K562 (cell line): ENCODE measurements around the gene PCBP3.

Source experiments
- DDX20 ChIP-seq: fragments of 450-650 bp; IDR thresholded peaks from 2 replicates; pipeline ENCODE4 v1.6.1; 2016; ENCODE audit warnings: missing genetic modification characterization, low read depth, mild to moderate bottlenecking, missing compliant biosample characterization, moderate library complexity
- JUND ChIP-seq, 2 experiments: IDR thresholded peaks; 2 replicates in 1 of 2; 3 replicates in 1 of 2; pipeline ENCODE4 v1.6.1; 2011; ENCODE audit warnings: borderline replicate concordance in 2 of 2, low read depth in 2 of 2, low read length in 2 of 2, improper control_type of control experiment in 1 of 2, missing biosample characterization in 1 of 2, missing genetic modification characterization in 1 of 2, missing genetic modification reagents in 1 of 2
- SMC3 ChIP-seq: conservative IDR thresholded peaks from 2 replicates; pipeline ENCODE4 v1.6.1; 2011; ENCODE audit warnings: low read depth, low read length, improper control_type of control experiment; ENCODE audit not compliant: insufficient read depth
- ZNF384 ChIP-seq: IDR thresholded peaks from 2 replicates; pipeline ENCODE4 v1.6.1; 2012; ENCODE audit warnings: low read depth, low read length, improper control_type of control experiment
- TF ChIP-seq, protein P1 (sequence below): fragments of 150-350 bp; IDR thresholded peaks from 2 replicates; pipeline ENCODE4 v1.6.1; 2014; ENCODE audit warnings: low read depth, mild to moderate bottlenecking, low read length, borderline replicate concordance
- TF ChIP-seq, protein P2 (sequence below): fragments of 450-650 bp; IDR thresholded peaks from 2 replicates; pipeline ENCODE4 v1.6.1; 2016; ENCODE audit warnings: borderline replicate concordance
- TF ChIP-seq, protein P3 (sequence below): fragments of 200-400 bp; formaldehyde crosslinking; IDR thresholded peaks from 2 replicates; pipeline ENCODE4 v1.6.1; 2017; ENCODE audit warnings: mild to moderate bottlenecking, low read depth, low read length, moderate library complexity

DNA sequence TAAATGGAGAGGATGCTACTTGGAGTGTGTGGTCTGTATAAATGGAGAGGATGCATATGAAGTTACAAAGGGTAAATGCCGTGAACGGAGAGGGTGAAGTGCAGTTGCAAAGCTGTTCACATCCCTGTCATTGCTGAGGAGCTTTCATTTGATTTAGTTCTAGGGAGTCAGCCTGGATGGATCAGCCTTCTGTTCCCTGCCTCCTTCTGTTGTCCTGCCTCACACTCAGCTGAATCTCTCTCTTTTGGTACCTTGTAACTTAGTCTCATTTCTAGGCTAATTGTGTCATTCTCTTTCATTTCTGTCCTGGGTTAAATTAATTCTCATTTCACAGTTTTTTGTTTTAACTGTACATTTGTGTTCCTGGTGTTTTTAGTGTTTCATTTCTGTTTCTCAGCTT is 204.8 kb downstream of the PCBP3 start:
- TF ChIP-seq ZNF384 (no peak), JUND (IDR thresholded peaks at IDR 0.05; ENCODE audit: borderline replicate concordance, low read depth, low read length) (no peak), JUND (tag; IDR thresholded peaks at IDR 0.05; ENCODE audit: borderline replicate concordance, low read depth, low read length) (no peak), DDX20 (no peak), SMC3 (no peak)
- TF ChIP-seq, protein P1, sequence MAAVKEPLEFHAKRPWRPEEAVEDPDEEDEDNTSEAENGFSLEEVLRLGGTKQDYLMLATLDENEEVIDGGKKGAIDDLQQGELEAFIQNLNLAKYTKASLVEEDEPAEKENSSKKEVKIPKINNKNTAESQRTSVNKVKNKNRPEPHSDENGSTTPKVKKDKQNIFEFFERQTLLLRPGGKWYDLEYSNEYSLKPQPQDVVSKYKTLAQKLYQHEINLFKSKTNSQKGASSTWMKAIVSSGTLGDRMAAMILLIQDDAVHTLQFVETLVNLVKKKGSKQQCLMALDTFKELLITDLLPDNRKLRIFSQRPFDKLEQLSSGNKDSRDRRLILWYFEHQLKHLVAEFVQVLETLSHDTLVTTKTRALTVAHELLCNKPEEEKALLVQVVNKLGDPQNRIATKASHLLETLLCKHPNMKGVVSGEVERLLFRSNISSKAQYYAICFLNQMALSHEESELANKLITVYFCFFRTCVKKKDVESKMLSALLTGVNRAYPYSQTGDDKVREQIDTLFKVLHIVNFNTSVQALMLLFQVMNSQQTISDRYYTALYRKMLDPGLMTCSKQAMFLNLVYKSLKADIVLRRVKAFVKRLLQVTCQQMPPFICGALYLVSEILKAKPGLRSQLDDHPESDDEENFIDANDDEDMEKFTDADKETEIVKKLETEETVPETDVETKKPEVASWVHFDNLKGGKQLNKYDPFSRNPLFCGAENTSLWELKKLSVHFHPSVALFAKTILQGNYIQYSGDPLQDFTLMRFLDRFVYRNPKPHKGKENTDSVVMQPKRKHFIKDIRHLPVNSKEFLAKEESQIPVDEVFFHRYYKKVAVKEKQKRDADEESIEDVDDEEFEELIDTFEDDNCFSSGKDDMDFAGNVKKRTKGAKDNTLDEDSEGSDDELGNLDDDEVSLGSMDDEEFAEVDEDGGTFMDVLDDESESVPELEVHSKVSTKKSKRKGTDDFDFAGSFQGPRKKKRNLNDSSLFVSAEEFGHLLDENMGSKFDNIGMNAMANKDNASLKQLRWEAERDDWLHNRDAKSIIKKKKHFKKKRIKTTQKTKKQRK = no peak
- TF ChIP-seq, protein P2, sequence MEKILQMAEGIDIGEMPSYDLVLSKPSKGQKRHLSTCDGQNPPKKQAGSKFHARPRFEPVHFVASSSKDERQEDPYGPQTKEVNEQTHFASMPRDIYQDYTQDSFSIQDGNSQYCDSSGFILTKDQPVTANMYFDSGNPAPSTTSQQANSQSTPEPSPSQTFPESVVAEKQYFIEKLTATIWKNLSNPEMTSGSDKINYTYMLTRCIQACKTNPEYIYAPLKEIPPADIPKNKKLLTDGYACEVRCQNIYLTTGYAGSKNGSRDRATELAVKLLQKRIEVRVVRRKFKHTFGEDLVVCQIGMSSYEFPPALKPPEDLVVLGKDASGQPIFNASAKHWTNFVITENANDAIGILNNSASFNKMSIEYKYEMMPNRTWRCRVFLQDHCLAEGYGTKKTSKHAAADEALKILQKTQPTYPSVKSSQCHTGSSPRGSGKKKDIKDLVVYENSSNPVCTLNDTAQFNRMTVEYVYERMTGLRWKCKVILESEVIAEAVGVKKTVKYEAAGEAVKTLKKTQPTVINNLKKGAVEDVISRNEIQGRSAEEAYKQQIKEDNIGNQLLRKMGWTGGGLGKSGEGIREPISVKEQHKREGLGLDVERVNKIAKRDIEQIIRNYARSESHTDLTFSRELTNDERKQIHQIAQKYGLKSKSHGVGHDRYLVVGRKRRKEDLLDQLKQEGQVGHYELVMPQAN = no peak
- TF ChIP-seq, protein P3, sequence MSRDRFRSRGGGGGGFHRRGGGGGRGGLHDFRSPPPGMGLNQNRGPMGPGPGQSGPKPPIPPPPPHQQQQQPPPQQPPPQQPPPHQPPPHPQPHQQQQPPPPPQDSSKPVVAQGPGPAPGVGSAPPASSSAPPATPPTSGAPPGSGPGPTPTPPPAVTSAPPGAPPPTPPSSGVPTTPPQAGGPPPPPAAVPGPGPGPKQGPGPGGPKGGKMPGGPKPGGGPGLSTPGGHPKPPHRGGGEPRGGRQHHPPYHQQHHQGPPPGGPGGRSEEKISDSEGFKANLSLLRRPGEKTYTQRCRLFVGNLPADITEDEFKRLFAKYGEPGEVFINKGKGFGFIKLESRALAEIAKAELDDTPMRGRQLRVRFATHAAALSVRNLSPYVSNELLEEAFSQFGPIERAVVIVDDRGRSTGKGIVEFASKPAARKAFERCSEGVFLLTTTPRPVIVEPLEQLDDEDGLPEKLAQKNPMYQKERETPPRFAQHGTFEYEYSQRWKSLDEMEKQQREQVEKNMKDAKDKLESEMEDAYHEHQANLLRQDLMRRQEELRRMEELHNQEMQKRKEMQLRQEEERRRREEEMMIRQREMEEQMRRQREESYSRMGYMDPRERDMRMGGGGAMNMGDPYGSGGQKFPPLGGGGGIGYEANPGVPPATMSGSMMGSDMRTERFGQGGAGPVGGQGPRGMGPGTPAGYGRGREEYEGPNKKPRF = no peak
